Thyroid gland (tissue), 4 donors: ENCODE results near the gene ZNF880.

ENCODE experiments used
- CTCF ChIP-seq, 6 experiments: fragments of 200-600 bp in 3 of 6; fragments of 450-650 bp in 3 of 6; sonication (generic) in 3 of 6; IDR thresholded peaks; one replicate each; pipeline ENCODE4 v1.5.1; 2016 to 2019; ENCODE audit warnings: antibody characterized with exemption in 6 of 6, mild to moderate bottlenecking in 2 of 6, inconsistent platforms in 1 of 6, moderate library complexity in 1 of 6
- POLR2A ChIP-seq, 2 donors: fragments of 450-650 bp; IDR thresholded peaks; one replicate each; pipeline ENCODE4 v1.6.1; 2017; ENCODE audit warnings: antibody characterized with exemption in 2 of 2, mild to moderate bottlenecking in 2 of 2, moderate library complexity in 1 of 2

GRCh38 chr19:52369559-52370340, at the start of gene ZNF880:
- TF ChIP-seq CTCF (IDR thresholded peaks at IDR 0.05) (peak in 1 of 6 experiments; percentile 24), POLR2A (IDR thresholded peaks at IDR 0.05) (peak in 1 of 2 donors; percentile 66)
